Astrocyte of the cerebellum (primary cell): ENCODE data around the gene CLIC3.

Experiments
- DNase-seq: peaks from one replicate; pipeline ENCODE4 v3.0.0-alpha.2; 2011; ENCODE audit warnings: low read depth
- H3K4me3 ChIP-seq: 2 replicates; pipeline ENCODE4 v1.5.1; 2011; ENCODE audit warnings: mild to moderate bottlenecking, low read depth, low read length, moderate library complexity
- CTCF ChIP-seq: IDR thresholded peaks from 2 replicates; pipeline ENCODE4 v1.5.1; 2012; ENCODE audit warnings: low read length, low read depth, moderate library complexity, mild to moderate bottlenecking; ENCODE audit errors: missing control alignments
- in situ Hi-C: cut with HindIII; loops from 2 replicates; pipeline ENCODE4 v1.10.0; 2017; ENCODE audit warnings: low sequenced_read_pairs

CLIC3 gene

GRCh38 chr9:136962701-136963248, 33.6 kb downstream of the CLIC3 start:
- in situ Hi-C loops: no loop called here
- no peak for DNase-seq
- no peak overlapping the region for H3K4me3 ChIP-seq
- no peak for TF ChIP-seq CTCF

GRCh38 chr9:136962163-136962562, 34.2 kb downstream of the CLIC3 start:
- no peak overlapping the region for H3K4me3 ChIP-seq
- in situ Hi-C loops: no loop called here
- DNase-seq: no peak
- no peak for TF ChIP-seq CTCF

GRCh38 chr9:136961279-136962065, 34.9 kb downstream of the CLIC3 start:
- DNase-seq: no peak
- no peak for TF ChIP-seq CTCF
- no peak overlapping the region for H3K4me3 ChIP-seq
- in situ Hi-C loops: no loop called here

- no peak for TF ChIP-seq CTCF
- no peak overlapping the region for H3K4me3 ChIP-seq
- DNase-seq: no peak
- in situ Hi-C loops: no loop called here
Observed at GRCh38 chr9:136960938-136961275, 35.5 kb downstream of the CLIC3 start.

- H3K4me3 ChIP-seq: no peak overlapping the region
- TF ChIP-seq CTCF: no peak
- in situ Hi-C loops: no loop called here
- no peak for DNase-seq
Observed at GRCh38 chr9:136960212-136960937, 36.0 kb downstream of the CLIC3 start.

- DNase-seq: no peak
- in situ Hi-C loops: no loop called here
- no peak for TF ChIP-seq CTCF
- no peak overlapping the region for H3K4me3 ChIP-seq
Observed at GRCh38 chr9:136958898-136959850, 37.2 kb downstream of the CLIC3 start.
